HepG2 (cell line): ENCODE results near the gene PCSK6. TPM values are rescaled to one million over a fixed set of nuclear protein-coding genes. Genes with fewer than 3 reads are reported as not detected.

Source experiments
- ATAC-seq: fragments of 200-7000 bp; cut with Tn5 transposase; 3 replicates; pipeline ENCODE4 v1.9.1; 2020; ENCODE audit warnings: mild to moderate bottlenecking, moderate library complexity
- BruUV-seq: library from RNA; stranded (reverse); fragments of 400-500 nt; replicated peaks from 2 replicates; lab custom pipeline; 2021; lab: Mats Ljungman, UMichigan
- CTCF ChIA-PET: fragments of 300-600 bp; formaldehyde crosslinking; extraction: SDS; loops from one replicate; lab custom pipeline; 2021; ENCODE audit warnings: low total read pairs, inconsistent platforms, low intra/inter-chr PET ratio; lab: Yijun Ruan, JAX
- POLR2A ChIA-PET: fragments of 350-600 bp; sonication (Branson Sonifier 250); formaldehyde crosslinking; loops from one replicate; lab custom pipeline; 2020; ENCODE audit warnings: antibody characterized with exemption, inconsistent platforms; lab: Yijun Ruan, JAX
- DNase-seq: peaks from one replicate; pipeline ENCODE4 v3.0.0-alpha.2; 2015; ENCODE audit warnings: low spot score
- FAIRE-seq: peaks from 3 replicates; lab custom pipeline; 2011; peaks lifted over from hg19 to GRCh38; lab: Jason Lieb, UNC
- H2AFZ ChIP-seq: one replicate; pipeline ENCODE4 v1.6.1; 2011; ENCODE audit warnings: low read length, inconsistent platforms
- H3K27ac ChIP-seq: fragments of 300-600 bp; 3 replicates; pipeline ENCODE4 v1.8.0; 2011; ENCODE audit warnings: mixed run types, mild to moderate bottlenecking, mixed read lengths, low read length, inconsistent platforms; ENCODE audit not compliant: insufficient read depth; ENCODE audit errors: extremely low read length
- H3K27me3 ChIP-seq, 2 experiments: fragments of 200-600 bp in 1 of 2; 2 replicates in 1 of 2; 3 replicates in 1 of 2; pipeline versions ENCODE4 v1.6.0 to v1.8.0; 2011; ENCODE audit warnings: low read length in 2 of 2, mild to moderate bottlenecking in 2 of 2, moderate library complexity in 2 of 2, inconsistent platforms in 1 of 2; ENCODE audit not compliant: insufficient read depth in 2 of 2, control insufficient read depth in 1 of 2
- H3K36me3 ChIP-seq, 2 experiments: fragments of 200-600 bp in 1 of 2; replicated peaks in 1 of 2; 2 replicates in 1 of 2; 3 replicates in 1 of 2; pipeline versions ENCODE4 v1.5.1 to v1.8.0; 2011; ENCODE audit warnings: low read length in 2 of 2, inconsistent platforms in 1 of 2; ENCODE audit not compliant: insufficient read depth in 2 of 2, control insufficient read depth in 1 of 2
- H3K4me1 ChIP-seq: 2 replicates; pipeline ENCODE4 v1.5.1; 2012; ENCODE audit warnings: low read length, inconsistent platforms; ENCODE audit not compliant: insufficient read depth
- H3K4me2 ChIP-seq: 2 replicates; pipeline ENCODE4 v1.6.0; 2011; ENCODE audit warnings: low read depth, low read length, inconsistent platforms
- H3K4me3 ChIP-seq, 3 experiments: fragments of 200-600 bp in 1 of 3; sonication (generic), shearing (Covaris generic) in 1 of 3; replicated peaks in 1 of 3; 2 replicates each; pipeline ENCODE4 v1.5.1; 2011 to 2016; ENCODE audit warnings: low read length in 3 of 3, inconsistent platforms in 2 of 3, low read depth in 2 of 3, mild to moderate bottlenecking in 2 of 3, control low read depth in 1 of 3, mixed read lengths in 1 of 3; ENCODE audit not compliant: insufficient read depth in 1 of 3
- H3K79me2 ChIP-seq: one replicate; pipeline ENCODE4 v1.6.1; 2011; ENCODE audit warnings: low read length, inconsistent platforms; ENCODE audit not compliant: insufficient read depth
- H3K9ac ChIP-seq: 2 replicates; pipeline ENCODE4 v1.6.0; 2011; ENCODE audit warnings: mild to moderate bottlenecking, low read depth, low read length, inconsistent platforms; ENCODE audit not compliant: insufficient read depth
- H3K9me3 ChIP-seq: 2 replicates; pipeline ENCODE4 v1.5.1; 2012; ENCODE audit warnings: mild to moderate bottlenecking, low read length
- H4K20me1 ChIP-seq: 2 replicates; pipeline ENCODE4 v1.6.0; 2011; ENCODE audit warnings: inconsistent platforms, mild to moderate bottlenecking, low read length, moderate library complexity; ENCODE audit not compliant: insufficient read depth
- AKAP8 ChIP-seq: sonication (generic); formaldehyde crosslinking; IDR thresholded peaks from 2 replicates; pipeline ENCODE4 v1.5.1; 2020; ENCODE audit warnings: mild to moderate bottlenecking, missing genetic modification reagents
- FOXA3 ChIP-seq: IDR thresholded peaks from 2 replicates; pipeline ENCODE4 v1.6.1; 2016; ENCODE audit warnings: missing genetic modification reagents, missing compliant biosample characterization
- GTF2F1 ChIP-seq: fragments of 150-350 bp; IDR thresholded peaks from 2 replicates; pipeline ENCODE4 v1.6.1; 2014; ENCODE audit warnings: low read length
- KLF11 ChIP-seq: IDR thresholded peaks from 2 replicates; pipeline ENCODE4 v1.6.1; 2016; ENCODE audit warnings: missing compliant biosample characterization
- KMT2B ChIP-seq: IDR thresholded peaks from 2 replicates; pipeline ENCODE4 v1.6.1; 2016; ENCODE audit warnings: missing genetic modification reagents, missing compliant biosample characterization
- NFE2L2 ChIP-seq: fragments of 150-350 bp; IDR thresholded peaks from 2 replicates; pipeline ENCODE4 v1.6.1; 2014; ENCODE audit warnings: low read length
- SAP130 ChIP-seq: IDR thresholded peaks from 2 replicates; pipeline ENCODE4 v1.6.1; 2016; ENCODE audit warnings: low read depth
- SETDB1 ChIP-seq: sonication (generic); formaldehyde crosslinking; IDR thresholded peaks from 2 replicates; pipeline ENCODE4 v1.5.1; 2020; ENCODE audit warnings: missing genetic modification reagents, mild to moderate bottlenecking, borderline replicate concordance
- YY1 ChIP-seq: IDR thresholded peaks from 2 replicates; pipeline ENCODE4 v1.6.1; 2011; ENCODE audit warnings: low read length, low read depth, moderate library complexity, mild to moderate bottlenecking; ENCODE audit not compliant: insufficient read depth, insufficient replicate concordance
- ZBTB3 ChIP-seq: sonication (generic); formaldehyde crosslinking; IDR thresholded peaks from 2 replicates; pipeline ENCODE4 v1.4.0; 2020; ENCODE audit warnings: low read depth, mild to moderate bottlenecking, moderate library complexity, missing genetic modification reagents, borderline replicate concordance
- ZNF446 ChIP-seq: sonication (generic); formaldehyde crosslinking; IDR thresholded peaks from 2 replicates; pipeline ENCODE4 v1.5.0; 2020; ENCODE audit warnings: mild to moderate bottlenecking, missing genetic modification reagents
- ZNF770 ChIP-seq: sonication (generic); formaldehyde crosslinking; IDR thresholded peaks from 2 replicates; pipeline ENCODE4 v1.5.0; 2020; ENCODE audit warnings: mild to moderate bottlenecking, missing genetic modification reagents
- WGBS: methylation state at CpG from one replicate; pipeline ENCODE4 v1.1.6; 2017; ENCODE audit warnings: low lambda C conversion rate; 5-methylcytosine and 5-hydroxymethylcytosine counted together
- in situ Hi-C: cut with HindIII; loops from 2 replicates; pipeline ENCODE4 v1.10.0; 2017; ENCODE audit warnings: low pct_unique_long_range_greater_than_20kb; ENCODE audit not compliant: extremely low pct_ligation_motif_present
- intact Hi-C: fragments of 100-400 bp; cut with micrococcal nuclease; formaldehyde crosslinking; loops from one replicate; pipeline ENCODE4 v1.10.0; 2022; ENCODE audit not compliant: unreplicated experiment
- polyA plus RNA-seq, 8 experiments: library from polyadenylated mRNA; depleted of rRNA in 3 of 8; stranded (reverse) in 7 of 8; unstranded in 1 of 8; fragments of >200 nt; fragmentation: Illumina TruSeq in 4 of 8; extraction: Trizol in 4 of 8; gene quantifications; 2 replicates each; pipeline versions ENCODE4 v1.2.1 to v1.2.3, GENCODE V29; 2011 to 2016; ENCODE audit warnings: low read depth in 4 of 8, missing spikeins in 1 of 8, mixed read lengths in 1 of 8; ENCODE audit not compliant: insufficient read depth in 1 of 8
- total RNA-seq, 5 experiments: library from RNA; depleted of rRNA; stranded (reverse); fragments of >200 nt; fragmentation: Illumina TruSeq; extraction: Trizol; gene quantifications; 2 replicates each; pipeline ENCODE4 v1.2.3, GENCODE V29; 2016; ENCODE audit warnings: low read depth in 1 of 5

PCSK6 gene
- total and polyA plus RNA-seq, 2 of the 13 experiments (the other 11 are each of a cell fraction or from before 2014, with no cell fraction given) = 56.5 to 155 TPM

GRCh38 chr15:101481381-101481705 lies 8.2 kb downstream of the PCSK6 start:
- no peaks in the 10 kb centered on the region for H3K27me3 ChIP-seq
- DNase-seq (no peak), FAIRE-seq (no peak), ATAC-seq (no peak)
- H3K4me3 ChIP-seq = no peak overlapping the region
- intact Hi-C loops = no loop called here
- H3K9me3 ChIP-seq = no peaks in the 10 kb centered on the region
- no peak overlapping the region for H3K27ac ChIP-seq
- ChIA-PET POLR2A (no interaction called here), CTCF (no interaction called here)
- H3K4me2 ChIP-seq = no peak overlapping the region
- in situ Hi-C loops = no loop called here
- peaks cover 6% of the 10 kb centered on the region; the same call in 1 of the 2 replicates for H4K20me1 ChIP-seq
- H3K36me3 ChIP-seq = peaks cover 28 to 59% of the 10 kb centered on the region in 2 experiments
- BruUV-seq = no TSS peak
- WGBS = 97% methylated on average over 8 of the region's 8 CpGs
- no peak overlapping the region for H3K9ac ChIP-seq
- TF ChIP-seq AKAP8 (0 out of 2 replicates have a peak, but pooled peaks have one; percentile 41), FOXA3 (CRISPR knock-in tag) (no peak), ZNF770 (CRISPR knock-in tag) (peak; percentile 58; the same call in 1 of the 2 replicates), GTF2F1 (no peak), ZNF446 (CRISPR knock-in tag) (no peak)
- H3K4me1 ChIP-seq = peaks cover 30% of the 10 kb centered on the region
- H2AFZ ChIP-seq = no peak overlapping the region
- H3K79me2 ChIP-seq = peaks cover 89% of the 10 kb centered on the region

GRCh38 chr15:101480613-101481380 lies 8.7 kb downstream of the PCSK6 start:
- in situ Hi-C loops = no loop called here
- ATAC-seq (no peak), FAIRE-seq (no peak), DNase-seq (no peak)
- Histone ChIP-seq H3K36me3 (peaks cover 26 to 56% of the 10 kb centered on the region in 2 experiments), H3K4me3 (no peak overlapping the region), H3K4me2 (no peak overlapping the region), H3K27ac (no peak overlapping the region), H3K9ac (no peak overlapping the region), H4K20me1 (peaks cover 4% of the 10 kb centered on the region; the same call in 1 of the 2 replicates), H3K79me2 (peaks cover 91% of the 10 kb centered on the region), H3K9me3 (no peaks in the 10 kb centered on the region), H2AFZ (no peak overlapping the region), H3K27me3 (no peaks in the 10 kb centered on the region), H3K4me1 (peaks cover 27% of the 10 kb centered on the region)
- WGBS = 95% methylated on average over 23 of the region's 23 CpGs
- intact Hi-C loops = no loop called here
- TF ChIP-seq SETDB1 (no peak), KMT2B (CRISPR knock-in tag) (no peak), NFE2L2 (no peak), ZBTB3 (CRISPR knock-in tag) (no peak), KLF11 (CRISPR knock-in tag) (no peak), SAP130 (no peak), YY1 (no peak)
- POLR2A ChIA-PET = no interaction called here
- CTCF ChIA-PET = no interaction called here
- no TSS peak for BruUV-seq
